ENCODE results near the gene DOCK4. TPM values are rescaled to one million over a fixed set of nuclear protein-coding genes. Genes with fewer than 3 reads are reported as not detected.

DOCK4 gene
- polyA plus RNA-seq, 1 donor (not counting 4 experiments of a cell fraction or from before 2014, with no cell fraction given), result 13.9 TPM

- Histone ChIP-seq H3K27me3 (ENCODE audit: control insufficient read depth, extremely low read depth, insufficient read depth, low read length) (no peaks in the 10 kb centered on the region), H4K20me1 (ENCODE audit: control insufficient read depth, extremely low read depth, insufficient read depth, low read length) (peaks cover 2% of the 10 kb centered on the region), H3K4me2 (ENCODE audit: control insufficient read depth, extremely low read depth, insufficient read depth, low read depth, low read length) (no peak overlapping the region), H3K36me3 (ENCODE audit: control insufficient read depth in 2 of 2, extremely low read depth in 1 of 2, insufficient read depth in 2 of 2, low read length in 2 of 2) (no peaks in the 10 kb centered on the region), H3K9me1 (ENCODE audit: control insufficient read depth, extremely low read depth, insufficient read depth, low read length) (no peaks in the 10 kb centered on the region), H3K4me1 (ENCODE audit: control insufficient read depth, extremely low read depth, insufficient read depth, low read length) (no peaks in the 10 kb centered on the region), H3K4me3 (ENCODE audit: control insufficient read depth in 2 of 3, extremely low read depth in 1 of 3, insufficient read depth in 2 of 3, low read depth in 1 of 3, low read length in 3 of 3) (no peak overlapping the region), H3K9ac (ENCODE audit: control insufficient read depth, extremely low read depth, insufficient read depth, low read length) (no peak overlapping the region), H2AFZ (ENCODE audit: control insufficient read depth, low read length) (no peak overlapping the region), H3K27ac (ENCODE audit: control insufficient read depth, insufficient read depth, low read length) (no peak overlapping the region), H3K9me3 (ENCODE audit: control insufficient read depth, low read depth, low read length) (no peaks in the 10 kb centered on the region), H3K79me2 (ENCODE audit: control insufficient read depth, insufficient read depth, low read length) (peaks cover 43% of the 10 kb centered on the region)
- FAIRE-seq, result no peak
- dilution Hi-C loops (cut with MboI; ENCODE audit: extremely low pct_ligation_motif_present, low sequenced_read_pairs), result no loop called here
- no peak for DNase-seq (ENCODE audit: low read depth, low spot score)
- no peak for TF ChIP-seq EZH2 (IDR thresholded peaks at IDR 0.05; ENCODE audit: low read length)
- TF ChIP-seq CTCF (optimal IDR thresholded peaks at IDR 0.05 in 1 of 3, IDR thresholded peaks at IDR 0.05 in 1 of 3, conservative IDR thresholded peaks at IDR 0.05 in 1 of 3; ENCODE audit: extremely low read depth in 1 of 3, insufficient read depth in 2 of 3, low read length in 3 of 3), result no peak
Measured at GRCh38 chr7:112173568-112173905, 32.7 kb downstream of the DOCK4 start.

- Histone ChIP-seq H3K9me1 (ENCODE audit: control insufficient read depth, extremely low read depth, insufficient read depth, low read length) (no peaks in the 10 kb centered on the region), H3K4me3 (ENCODE audit: control insufficient read depth in 2 of 3, extremely low read depth in 1 of 3, insufficient read depth in 2 of 3, low read depth in 1 of 3, low read length in 3 of 3) (no peak overlapping the region), H4K20me1 (ENCODE audit: control insufficient read depth, extremely low read depth, insufficient read depth, low read length) (peaks cover 2% of the 10 kb centered on the region), H3K4me1 (ENCODE audit: control insufficient read depth, extremely low read depth, insufficient read depth, low read length) (no peaks in the 10 kb centered on the region), H3K9me3 (ENCODE audit: control insufficient read depth, low read depth, low read length) (no peaks in the 10 kb centered on the region), H3K4me2 (ENCODE audit: control insufficient read depth, extremely low read depth, insufficient read depth, low read depth, low read length) (no peak overlapping the region), H3K36me3 (ENCODE audit: control insufficient read depth in 2 of 2, extremely low read depth in 1 of 2, insufficient read depth in 2 of 2, low read length in 2 of 2) (no peaks in the 10 kb centered on the region), H2AFZ (ENCODE audit: control insufficient read depth, low read length) (no peak overlapping the region), H3K79me2 (ENCODE audit: control insufficient read depth, insufficient read depth, low read length) (peaks cover 41% of the 10 kb centered on the region), H3K27me3 (ENCODE audit: control insufficient read depth, extremely low read depth, insufficient read depth, low read length) (no peaks in the 10 kb centered on the region), H3K27ac (ENCODE audit: control insufficient read depth, insufficient read depth, low read length) (no peak overlapping the region), H3K9ac (ENCODE audit: control insufficient read depth, extremely low read depth, insufficient read depth, low read length) (no peak overlapping the region)
- FAIRE-seq (no peak), DNase-seq (ENCODE audit: low read depth, low spot score) (no peak)
- no peak for TF ChIP-seq EZH2 (IDR thresholded peaks at IDR 0.05; ENCODE audit: low read length)
- no peak for TF ChIP-seq CTCF (optimal IDR thresholded peaks at IDR 0.05 in 1 of 3, IDR thresholded peaks at IDR 0.05 in 1 of 3, conservative IDR thresholded peaks at IDR 0.05 in 1 of 3; ENCODE audit: extremely low read depth in 1 of 3, insufficient read depth in 2 of 3, low read length in 3 of 3)
- dilution Hi-C loops (cut with MboI; ENCODE audit: extremely low pct_ligation_motif_present, low sequenced_read_pairs), result no loop called here
Measured at GRCh38 chr7:112172870-112173567, 33.2 kb downstream of the DOCK4 start.
